ENCODE data around the gene TLX1. TPM values are rescaled to one million over a fixed set of nuclear protein-coding genes. Genes with fewer than 3 reads are reported as not detected.

Gene TLX1
- total and polyA plus RNA-seq, 9 donors: not detected

- Histone ChIP-seq H3K27me3 (peaks cover 2% of the 10 kb centered on the region), H3K27ac (no peak overlapping the region), H3K4me3 (no peak overlapping the region), H3K36me3 (no peaks in the 10 kb centered on the region), H3K9me3 (no peaks in the 10 kb centered on the region), H3K4me1 (ENCODE audit: insufficient read depth) (peaks cover 9% of the 10 kb centered on the region)
- 13 to 30% (median 15%) methylated on average over 13 of the region's 13 CpGs for WGBS, 3 donors
- intact Hi-C loops (cut with DNase I): no loop called here
- TF ChIP-seq POLR2A (IDR thresholded peaks at IDR 0.05): no peak
- no peak for TF ChIP-seq EP300 (IDR thresholded peaks at IDR 0.05)
- no peak for TF ChIP-seq CTCF (IDR thresholded peaks at IDR 0.05)
- DNase-seq: no peak
These were observed 7.1 kb upstream of the TLX1 start for GRCh38 chr10:101123815-101124617.

GRCh38 chr10:101124933-101125332 lies 6.2 kb upstream of the TLX1 start:
- Histone ChIP-seq H3K27ac (no peak overlapping the region), H3K4me1 (ENCODE audit: insufficient read depth) (peaks cover 9% of the 10 kb centered on the region), H3K4me3 (no peak overlapping the region), H3K27me3 (peaks cover 2% of the 10 kb centered on the region), H3K9me3 (no peaks in the 10 kb centered on the region), H3K36me3 (no peaks in the 10 kb centered on the region)
- no peak for TF ChIP-seq CTCF (IDR thresholded peaks at IDR 0.05)
- no peak for TF ChIP-seq EP300 (IDR thresholded peaks at IDR 0.05)
- no peak for TF ChIP-seq POLR2A (IDR thresholded peaks at IDR 0.05)
- no peak for DNase-seq
- 67 to 82% (median 78%) methylated on average over 5 of the region's 5 CpGs for WGBS, 3 donors
- intact Hi-C loops (cut with DNase I): no loop called here

GRCh38 chr10:101126684-101127628 lies 4.1 kb upstream of the TLX1 start:
- DNase-seq: no peak
- Histone ChIP-seq H3K4me1 (ENCODE audit: insufficient read depth) (no peaks in the 10 kb centered on the region), H3K27me3 (peaks cover 2% of the 10 kb centered on the region), H3K4me3 (no peak overlapping the region), H3K27ac (no peak overlapping the region), H3K36me3 (no peaks in the 10 kb centered on the region), H3K9me3 (no peaks in the 10 kb centered on the region)
- 14 to 20% (median 18%) methylated on average over 14 of the region's 14 CpGs for WGBS, 3 donors
- intact Hi-C loops (cut with DNase I): no loop called here
- no peak for TF ChIP-seq EP300 (IDR thresholded peaks at IDR 0.05)
- no peak for TF ChIP-seq POLR2A (IDR thresholded peaks at IDR 0.05)
- TF ChIP-seq CTCF (IDR thresholded peaks at IDR 0.05): no peak

- TF ChIP-seq POLR2A (IDR thresholded peaks at IDR 0.05): no peak
- Histone ChIP-seq H3K27ac (no peak overlapping the region), H3K4me3 (no peak overlapping the region), H3K36me3 (no peaks in the 10 kb centered on the region), H3K4me1 (ENCODE audit: insufficient read depth) (peaks cover 1% of the 10 kb centered on the region), H3K9me3 (no peaks in the 10 kb centered on the region), H3K27me3 (peaks cover under 1% of the 10 kb centered on the region)
- intact Hi-C loops (cut with DNase I): no loop called here
- DNase-seq: no peak
- 41 to 51% (median 46%) methylated on average over 5 of the region's 5 CpGs for WGBS, 3 donors
These were observed 959 bp upstream of the TLX1 start for GRCh38 chr10:101130141-101130540.

Measured in ovary (tissue), 9 donors.